Stimulated activated CD4-positive, alpha-beta T cell treated with anti-CD3 and anti-CD28 coated beads, Interleukin-1b, Interleukin-23, amount 100 ng/mL, for 48 hours (primary cell): Measurements from ENCODE around the gene CTNND2.
"Not testable (repeated sequence)": the region's sequence is repeated elsewhere in the genome, so short reads cannot be mapped to it uniquely, and the experiment has no call there.

Experiments
- DNase-seq: peaks from one replicate; pipeline ENCODE4 v3.0.0-alpha.2; 2020

The CTNND2 gene

GRCh38 chr5:11429254-11429653, 475.0 kb downstream of the CTNND2 start:
- DNase-seq, result no peak

- DNase-seq, result no peak
Observed at GRCh38 chr5:11427569-11427968, 476.7 kb downstream of the CTNND2 start.

GRCh38 chr5:11426442-11426841, 477.8 kb downstream of the CTNND2 start:
- DNase-seq, result no peak

- DNase-seq, result no peak
Observed at GRCh38 chr5:11422342-11422741, 481.9 kb downstream of the CTNND2 start.

- no peak for DNase-seq
Observed at GRCh38 chr5:11420969-11421368, 483.3 kb downstream of the CTNND2 start.

- no peak for DNase-seq
Observed at GRCh38 chr5:11415751-11416150, 488.5 kb downstream of the CTNND2 start.

GRCh38 chr5:11414732-11415131, 489.5 kb downstream of the CTNND2 start:
- DNase-seq, result not testable (repeated sequence)

GRCh38 chr5:11411621-11412020, 492.6 kb downstream of the CTNND2 start:
- DNase-seq, result no peak

- no peak for DNase-seq
Observed at GRCh38 chr5:11407556-11408145, 496.6 kb downstream of the CTNND2 start.

GRCh38 chr5:11400316-11400715, 503.9 kb downstream of the CTNND2 start:
- DNase-seq, result no peak

- no peak for DNase-seq
Observed at GRCh38 chr5:11398728-11399127, 505.5 kb downstream of the CTNND2 start.

- no peak for DNase-seq
Observed at GRCh38 chr5:11397549-11397948, 506.7 kb downstream of the CTNND2 start.

GRCh38 chr5:11396917-11397316, 507.3 kb downstream of the CTNND2 start:
- DNase-seq, result no peak

GRCh38 chr5:11394933-11395332, 509.3 kb downstream of the CTNND2 start:
- DNase-seq, result no peak

GRCh38 chr5:11390291-11390767, 513.9 kb downstream of the CTNND2 start:
- no peak for DNase-seq

- DNase-seq, result no peak
Observed at GRCh38 chr5:11387382-11387781, 516.9 kb downstream of the CTNND2 start.

GRCh38 chr5:11386398-11386797, 517.8 kb downstream of the CTNND2 start:
- no peak for DNase-seq

GRCh38 chr5:11385901-11386293, 518.3 kb downstream of the CTNND2 start:
- no peak for DNase-seq

- DNase-seq, result no peak
Observed at GRCh38 chr5:11385251-11385900, 518.9 kb downstream of the CTNND2 start.

GRCh38 chr5:11384441-11385250, 519.6 kb downstream of the CTNND2 start:
- DNase-seq, result no peak

GRCh38 chr5:11383506-11384095, 520.6 kb downstream of the CTNND2 start:
- no peak for DNase-seq

GRCh38 chr5:11378461-11378860, 525.8 kb downstream of the CTNND2 start:
- no peak for DNase-seq

- no peak for DNase-seq
Observed at GRCh38 chr5:11377896-11378295, 526.4 kb downstream of the CTNND2 start.

GRCh38 chr5:11372191-11372590, 532.1 kb downstream of the CTNND2 start:
- no peak for DNase-seq
